Colon (tissue), 2 donors: ENCODE data around the gene AKNAD1.

ENCODE experiments used
- FAIRE-seq: peaks from 2 replicates; lab custom pipeline; 2012; peaks lifted over from hg19 to GRCh38; lab: Jason Lieb, UNC
- donor health status: control.
- donor health status: control.

The AKNAD1 gene

DNA sequence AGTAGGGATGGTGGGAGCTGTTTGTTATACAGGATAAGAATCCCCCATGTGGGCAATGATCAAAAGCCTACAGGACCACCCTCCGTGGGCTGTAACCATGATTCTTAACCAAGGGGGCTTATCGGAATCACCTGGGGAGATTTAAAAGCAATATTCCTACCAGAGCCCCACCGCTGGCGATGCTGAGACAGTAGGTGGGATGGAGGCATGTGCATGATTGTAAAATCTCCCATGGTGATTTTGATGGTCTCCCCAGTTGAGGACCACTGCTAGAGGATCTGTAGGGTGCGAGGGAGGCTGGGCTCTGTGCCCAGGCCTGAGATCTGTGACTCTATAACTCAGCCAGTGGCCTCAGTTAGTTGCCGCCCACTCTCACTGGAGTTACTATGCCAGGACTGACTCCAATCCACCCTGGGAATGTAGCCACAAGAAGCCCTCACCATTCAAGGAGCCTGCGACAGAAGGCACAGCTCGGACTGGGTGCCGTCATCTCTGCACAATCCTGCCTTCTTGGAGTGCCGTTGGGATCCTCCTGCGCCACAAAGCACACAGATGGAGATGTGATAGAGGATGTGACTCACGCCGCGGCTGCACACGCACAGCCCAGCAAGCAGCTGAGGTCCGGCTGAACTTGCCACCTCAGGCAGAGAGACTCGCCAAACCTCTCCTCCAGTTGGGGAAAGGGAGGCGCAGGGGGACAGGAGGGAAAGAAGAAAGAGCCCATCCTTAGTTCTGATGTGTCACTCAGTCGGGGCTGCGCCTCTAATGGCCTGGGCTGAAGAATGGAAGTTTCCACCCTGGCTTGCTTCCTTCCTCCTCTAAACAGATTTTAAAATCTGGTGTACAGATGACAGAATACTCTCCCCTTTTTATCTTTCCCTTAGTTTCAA is 26.5 kb downstream of the AKNAD1 start:
- FAIRE-seq = no peak

- FAIRE-seq = no peak
Observed at GRCh38 chr1:108829498-108829916, 27.4 kb downstream of the AKNAD1 start.

DNA sequence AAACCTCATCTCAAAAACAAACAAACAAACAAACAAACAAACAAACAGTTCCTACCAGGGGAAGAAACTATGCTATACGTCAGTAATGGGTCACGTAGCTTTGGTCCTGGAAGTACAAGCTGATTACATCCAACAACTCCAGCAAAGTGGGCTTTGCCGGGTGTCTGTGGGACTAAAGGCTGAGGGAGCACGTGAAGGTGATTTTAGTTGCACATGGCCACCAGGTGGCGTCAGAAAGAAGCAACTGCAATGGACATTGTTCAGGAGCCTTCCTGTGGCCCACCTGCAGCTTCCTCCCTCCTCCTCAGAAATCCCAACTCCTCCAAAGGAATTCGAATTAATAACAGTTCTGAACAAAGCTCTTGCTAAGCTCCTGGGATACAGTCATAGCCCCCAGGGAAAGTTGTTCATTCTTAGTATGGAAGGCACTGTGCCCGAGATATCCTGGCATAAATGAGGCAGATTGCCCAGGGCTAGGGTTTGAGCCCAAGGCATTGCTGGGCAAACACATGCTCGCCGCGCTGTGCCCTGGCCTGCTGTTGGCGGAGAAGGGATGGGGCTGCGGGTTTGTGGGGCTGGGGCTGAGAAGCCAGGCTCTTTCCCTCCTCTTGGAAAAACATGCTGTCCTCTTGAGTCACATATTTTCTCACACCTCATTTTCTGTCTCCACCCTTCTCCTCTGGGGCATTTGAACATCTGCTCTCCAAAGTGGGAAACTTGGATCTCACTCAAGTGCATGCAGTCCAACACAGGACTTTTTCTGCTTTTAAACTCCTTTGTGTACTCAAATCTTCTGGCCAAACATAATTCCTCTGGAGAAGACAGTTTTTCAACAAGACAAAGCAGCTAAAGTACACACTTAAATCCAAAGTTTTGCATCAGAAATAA is 28.6 kb downstream of the AKNAD1 start:
- no peak for FAIRE-seq

GRCh38 chr1:108826081-108826635 is 30.7 kb downstream of the AKNAD1 start:
- no peak for FAIRE-seq

DNA sequence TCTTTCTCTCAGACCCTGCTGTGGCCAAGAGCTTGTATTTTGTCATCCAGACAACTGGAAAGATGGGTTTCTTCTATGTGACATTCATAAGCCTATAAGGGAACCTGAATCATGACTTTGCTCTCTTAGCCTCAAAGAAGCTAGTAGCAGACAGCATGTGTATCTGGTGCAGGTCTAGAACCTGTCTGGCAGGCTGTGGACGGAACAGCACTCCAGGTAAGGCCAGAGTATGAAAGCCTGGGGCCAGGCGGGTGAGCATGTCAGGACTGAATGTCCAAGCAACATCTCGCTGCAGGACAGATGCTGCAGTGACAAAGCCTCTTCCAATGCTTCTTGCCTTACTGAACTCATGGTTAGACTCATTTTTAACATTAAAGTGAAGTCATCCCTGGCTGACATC is 32.8 kb downstream of the AKNAD1 start:
- no peak for FAIRE-seq

GRCh38 chr1:108823632-108824031 is 33.3 kb downstream of the AKNAD1 start:
- no peak for FAIRE-seq

- FAIRE-seq = no peak
Observed at GRCh38 chr1:108819878-108820277, 37.0 kb downstream of the AKNAD1 start.

DNA sequence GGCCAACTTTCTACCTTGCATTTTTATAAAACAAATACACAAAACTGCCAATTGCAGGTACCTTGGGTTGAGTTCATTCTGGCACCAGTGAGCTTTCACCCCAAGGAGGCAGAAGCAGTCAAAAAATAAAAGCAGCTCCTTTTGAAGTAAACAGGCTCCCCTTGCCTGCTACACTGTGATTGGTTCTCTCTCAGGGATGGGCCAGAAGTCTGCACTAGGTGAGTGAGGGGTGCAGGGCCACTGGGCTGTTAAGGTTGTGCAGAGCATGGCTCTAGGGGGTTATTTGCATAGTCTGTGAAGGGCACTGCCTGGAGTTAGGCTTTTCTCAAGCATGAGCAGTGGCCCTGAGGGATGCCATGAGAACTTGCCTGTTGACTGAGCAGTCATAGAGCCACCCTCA is 39.1 kb downstream of the AKNAD1 start:
- FAIRE-seq = no peak

DNA sequence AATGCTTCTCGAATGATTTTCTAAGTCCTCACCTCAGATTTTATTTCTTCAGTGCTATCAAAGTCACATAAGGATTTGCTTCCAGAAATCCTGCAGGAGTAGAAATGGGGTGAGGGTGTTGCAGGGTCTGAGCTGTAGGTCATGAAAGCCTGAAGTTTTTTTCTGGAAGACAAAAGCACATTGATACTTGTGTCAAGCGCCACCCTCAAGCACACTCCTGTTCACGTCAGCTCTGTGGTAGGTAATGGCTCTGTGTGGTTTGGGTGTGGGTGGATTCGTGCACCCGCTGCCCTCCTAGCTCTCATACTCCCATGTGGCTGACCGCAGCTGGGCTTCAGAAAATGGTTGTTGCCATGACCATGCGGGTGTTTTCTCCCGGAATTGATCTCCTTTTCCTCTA is 39.9 kb downstream of the AKNAD1 start:
- no peak for FAIRE-seq

GRCh38 chr1:108816049-108816893 is 40.6 kb downstream of the AKNAD1 start:
- no peak for FAIRE-seq

DNA sequence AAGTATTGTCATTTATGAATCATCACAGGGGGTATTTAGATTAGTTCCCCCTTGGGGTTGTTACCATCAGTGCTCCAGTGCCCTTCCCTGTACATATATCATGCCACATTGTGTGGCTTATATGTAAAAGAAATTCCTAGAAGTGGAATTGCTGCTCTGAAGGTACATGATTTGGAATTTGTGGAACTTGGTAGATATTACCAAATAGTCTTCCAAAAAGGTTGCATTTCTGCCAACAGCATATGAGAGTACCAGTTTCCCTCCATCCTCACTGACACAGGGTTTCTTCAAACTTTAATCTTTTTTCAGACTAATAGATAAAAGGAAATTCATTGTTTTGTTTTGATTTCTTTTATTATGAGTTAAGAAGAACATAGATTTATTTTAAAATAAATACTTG is 41.3 kb downstream of the AKNAD1 start:
- no peak for FAIRE-seq

DNA sequence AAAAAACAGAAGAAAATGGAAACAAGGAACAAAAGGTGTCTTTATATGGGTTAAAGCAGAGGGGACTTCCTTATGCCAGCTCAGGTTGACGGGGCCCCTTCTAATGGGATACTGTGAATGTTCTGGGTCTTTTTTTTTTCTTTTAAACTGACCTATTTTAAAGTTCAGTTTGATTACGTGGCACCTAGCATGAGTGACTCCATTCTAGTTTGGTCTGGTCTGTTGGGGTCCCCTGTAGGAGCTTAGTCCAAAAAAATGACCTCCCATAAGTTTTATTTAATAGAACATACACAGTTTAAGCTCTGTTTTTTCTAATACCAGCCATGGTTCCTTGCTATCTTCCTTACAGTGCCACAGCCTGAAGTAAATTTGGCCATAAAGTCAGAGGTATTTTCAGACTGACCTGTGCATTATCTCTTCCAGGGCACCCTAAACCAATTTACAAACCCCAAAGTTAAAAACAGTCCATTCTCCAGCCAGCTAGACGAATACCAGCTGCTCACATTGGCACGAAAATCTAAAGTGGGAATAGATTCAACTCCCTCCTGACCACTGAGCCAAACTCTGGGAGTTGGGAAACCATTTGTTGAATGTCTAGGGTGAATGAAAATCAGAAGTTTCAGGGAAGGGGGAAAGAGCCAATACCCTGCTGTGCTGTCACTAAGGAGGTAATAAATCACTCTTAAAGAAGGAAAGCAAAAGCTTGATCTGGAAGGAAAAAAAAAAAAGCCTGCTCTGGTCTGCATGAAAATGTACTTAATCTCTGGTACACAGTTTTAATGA is 42.4 kb downstream of the AKNAD1 start:
- FAIRE-seq = no peak

DNA sequence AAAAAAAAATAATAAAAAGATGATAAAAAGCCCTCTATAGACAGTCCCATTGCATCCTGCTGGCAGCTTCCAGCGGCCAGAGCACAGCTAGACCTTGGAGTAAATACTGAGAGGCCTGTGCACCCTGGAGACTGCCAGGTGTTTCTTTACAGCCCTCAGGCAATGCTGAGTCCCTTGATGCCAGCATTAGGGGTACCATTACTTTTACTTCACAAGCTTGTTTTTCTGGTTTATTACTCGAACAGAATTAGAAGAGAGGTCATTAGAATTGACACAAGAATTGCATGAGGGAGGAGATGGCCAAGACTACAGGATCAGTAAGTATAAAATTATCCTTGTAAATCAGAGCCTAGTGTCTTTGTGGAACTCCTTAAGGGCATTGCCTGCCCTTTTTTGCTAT is 43.6 kb downstream of the AKNAD1 start:
- no peak for FAIRE-seq

DNA sequence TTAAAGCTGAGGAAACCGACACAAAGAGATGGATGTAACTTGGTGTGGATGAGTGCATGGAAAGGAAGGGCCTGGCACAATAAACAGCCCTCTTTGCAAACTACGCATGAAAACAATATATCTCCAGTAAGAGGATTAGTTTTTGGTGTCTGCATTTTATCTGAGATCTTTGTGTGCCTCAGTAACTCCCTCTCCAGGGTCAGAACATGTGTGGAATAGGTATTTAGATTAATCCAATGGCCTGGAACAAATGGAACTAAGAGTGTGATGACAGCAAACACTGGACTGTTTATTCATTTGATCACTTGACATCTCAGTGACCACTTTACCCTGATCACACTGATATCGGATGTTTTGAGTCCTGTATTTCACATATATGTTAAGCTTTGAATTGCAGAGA is 45.3 kb downstream of the AKNAD1 start:
- no peak for FAIRE-seq

- no peak for FAIRE-seq
Observed at GRCh38 chr1:108808438-108808837, 48.5 kb downstream of the AKNAD1 start.

DNA sequence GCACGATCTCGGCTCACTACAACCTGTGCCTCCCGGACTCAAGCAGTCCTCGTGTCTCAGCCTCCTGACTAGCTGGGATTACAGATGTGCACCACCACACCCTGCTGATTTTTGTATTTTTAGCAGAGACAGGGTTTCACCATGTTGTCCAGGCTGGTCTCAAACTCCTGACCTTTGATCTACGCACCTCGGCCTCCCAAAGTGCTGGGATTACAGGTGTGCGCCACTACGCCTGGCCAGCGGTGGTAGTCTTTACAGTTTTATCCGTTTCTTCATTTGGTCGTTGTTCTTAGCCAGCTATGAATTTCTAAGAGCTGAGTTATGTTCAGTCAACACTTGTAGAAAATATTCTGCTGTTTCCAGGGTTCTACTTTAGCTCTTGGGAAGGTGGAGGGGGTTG is 53.3 kb downstream of the AKNAD1 start:
- no peak for FAIRE-seq

- FAIRE-seq = no peak
Observed at GRCh38 chr1:108801101-108801500, 55.8 kb downstream of the AKNAD1 start.

DNA sequence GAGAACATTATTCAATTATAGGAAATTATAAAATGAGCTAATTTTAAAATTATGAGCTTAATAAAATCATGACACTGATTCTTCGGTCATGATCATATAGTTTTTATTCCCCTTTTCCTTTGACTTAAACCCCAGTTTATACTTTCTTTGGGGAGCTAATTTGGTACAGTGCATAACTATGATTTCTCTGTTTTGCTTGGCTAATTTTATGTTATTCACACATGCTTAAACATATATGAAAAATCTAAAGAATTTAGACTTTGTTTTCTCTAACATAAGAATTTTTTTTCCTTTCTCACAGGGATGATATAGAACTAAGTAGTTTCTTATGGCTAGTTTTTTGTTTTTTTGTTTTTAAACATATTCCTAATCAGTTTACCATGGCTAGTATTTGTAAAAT is 57.9 kb downstream of the AKNAD1 start:
- FAIRE-seq = no peak

DNA sequence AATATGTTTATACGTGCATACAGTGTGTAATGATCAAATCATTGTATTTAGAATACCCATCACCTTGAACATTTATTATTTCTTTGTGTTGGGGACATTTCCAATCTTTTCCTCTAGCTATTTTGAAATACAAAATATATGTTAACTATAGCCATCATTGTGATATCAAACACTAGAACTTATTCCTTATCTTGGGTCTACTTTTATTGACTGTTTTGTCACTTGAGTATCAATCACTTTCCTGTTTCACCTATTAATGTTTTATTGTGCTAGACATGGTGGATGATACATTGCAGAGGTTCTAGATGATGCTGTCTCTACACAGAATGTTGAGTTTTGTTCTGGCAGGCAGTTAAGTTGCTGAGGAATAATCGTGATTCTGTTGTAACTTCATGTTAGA is 64.5 kb downstream of the AKNAD1 start:
- no peak for FAIRE-seq

DNA sequence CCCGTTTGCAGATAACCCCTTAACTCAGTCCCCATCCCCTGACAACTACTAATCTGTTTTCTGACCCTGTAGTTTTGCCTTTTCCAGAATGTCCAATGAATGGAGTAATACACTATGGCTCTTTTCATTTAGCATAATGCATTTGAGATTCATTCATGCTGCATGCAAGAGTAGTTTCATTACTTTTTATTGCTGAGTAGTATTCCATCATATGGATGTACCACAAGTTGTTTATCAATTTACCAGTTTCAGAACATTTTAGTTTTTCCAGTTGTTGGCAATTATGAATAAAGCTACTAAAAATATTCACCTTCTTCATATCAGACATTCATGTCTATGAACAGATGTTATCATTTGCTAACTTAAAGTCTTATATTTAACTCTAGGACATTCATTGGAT is 65.1 kb downstream of the AKNAD1 start:
- no peak for FAIRE-seq

DNA sequence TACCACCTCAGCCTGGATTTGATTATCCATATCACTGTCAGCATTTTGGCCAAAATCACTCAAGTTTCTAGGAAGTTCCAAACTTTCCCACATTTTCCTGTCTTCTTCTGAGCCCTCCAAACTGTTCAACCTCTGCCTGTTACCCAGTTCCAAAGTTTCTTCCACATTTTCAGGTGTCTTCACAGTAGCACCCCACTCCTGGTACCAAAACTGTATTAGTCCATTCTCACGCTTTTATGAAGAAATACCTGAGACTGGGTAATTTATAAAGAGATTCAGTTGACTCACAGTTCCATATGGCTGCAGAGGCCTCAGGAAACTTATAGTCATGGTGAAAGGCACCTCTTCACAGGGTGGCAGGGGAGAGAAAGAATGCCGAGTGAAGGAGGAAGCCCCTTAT is 71.0 kb downstream of the AKNAD1 start:
- FAIRE-seq = no peak
